Measurements from ENCODE around the gene MAP3K2.

DNA sequence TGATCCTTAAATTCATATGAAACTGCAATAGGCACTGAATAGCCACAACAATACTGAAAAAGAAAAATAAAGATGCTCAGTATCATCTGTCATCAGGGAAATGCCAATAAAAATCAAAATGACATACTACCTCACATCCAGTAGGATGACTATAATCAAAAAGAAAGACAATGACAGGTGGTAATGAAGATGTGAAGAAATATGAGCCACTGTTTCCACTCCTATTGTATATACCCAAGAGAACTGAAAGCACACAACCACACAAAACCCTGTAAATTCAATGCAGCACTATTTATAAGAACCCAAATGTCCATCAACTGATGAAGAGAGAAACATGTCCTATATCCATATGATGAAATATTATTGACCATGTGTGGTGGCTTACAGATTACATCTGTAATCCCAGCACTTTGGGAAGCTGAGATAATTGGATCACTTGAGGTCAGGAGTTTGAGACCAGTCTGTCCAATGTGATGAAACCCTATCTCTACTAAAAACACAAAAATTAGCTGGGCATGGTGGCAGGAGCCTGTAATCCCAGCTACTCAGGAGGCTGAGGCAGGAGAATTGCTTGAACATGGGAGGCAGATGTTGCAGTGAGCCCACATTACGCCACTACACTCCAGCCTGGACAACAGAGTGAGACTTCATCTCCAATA, 39.9 kb downstream of the MAP3K2 start:
- TF ChIP-seq, protein P1, sequence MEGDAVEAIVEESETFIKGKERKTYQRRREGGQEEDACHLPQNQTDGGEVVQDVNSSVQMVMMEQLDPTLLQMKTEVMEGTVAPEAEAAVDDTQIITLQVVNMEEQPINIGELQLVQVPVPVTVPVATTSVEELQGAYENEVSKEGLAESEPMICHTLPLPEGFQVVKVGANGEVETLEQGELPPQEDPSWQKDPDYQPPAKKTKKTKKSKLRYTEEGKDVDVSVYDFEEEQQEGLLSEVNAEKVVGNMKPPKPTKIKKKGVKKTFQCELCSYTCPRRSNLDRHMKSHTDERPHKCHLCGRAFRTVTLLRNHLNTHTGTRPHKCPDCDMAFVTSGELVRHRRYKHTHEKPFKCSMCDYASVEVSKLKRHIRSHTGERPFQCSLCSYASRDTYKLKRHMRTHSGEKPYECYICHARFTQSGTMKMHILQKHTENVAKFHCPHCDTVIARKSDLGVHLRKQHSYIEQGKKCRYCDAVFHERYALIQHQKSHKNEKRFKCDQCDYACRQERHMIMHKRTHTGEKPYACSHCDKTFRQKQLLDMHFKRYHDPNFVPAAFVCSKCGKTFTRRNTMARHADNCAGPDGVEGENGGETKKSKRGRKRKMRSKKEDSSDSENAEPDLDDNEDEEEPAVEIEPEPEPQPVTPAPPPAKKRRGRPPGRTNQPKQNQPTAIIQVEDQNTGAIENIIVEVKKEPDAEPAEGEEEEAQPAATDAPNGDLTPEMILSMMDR (IDR thresholded peaks at IDR 0.05 in 4 of 5, conservative IDR thresholded peaks at IDR 0.05 in 1 of 5): no peak
- no peak for TF ChIP-seq POLR2A (IDR thresholded peaks at IDR 0.05)

Data from gastrocnemius medialis (tissue), 4 donors.